Measurements from ENCODE around the gene COL4A5.
"Not testable (repeated sequence)": the region's sequence is repeated elsewhere in the genome, so short reads cannot be mapped to it uniquely, and the experiment has no call there.

COL4A5 gene

DNA sequence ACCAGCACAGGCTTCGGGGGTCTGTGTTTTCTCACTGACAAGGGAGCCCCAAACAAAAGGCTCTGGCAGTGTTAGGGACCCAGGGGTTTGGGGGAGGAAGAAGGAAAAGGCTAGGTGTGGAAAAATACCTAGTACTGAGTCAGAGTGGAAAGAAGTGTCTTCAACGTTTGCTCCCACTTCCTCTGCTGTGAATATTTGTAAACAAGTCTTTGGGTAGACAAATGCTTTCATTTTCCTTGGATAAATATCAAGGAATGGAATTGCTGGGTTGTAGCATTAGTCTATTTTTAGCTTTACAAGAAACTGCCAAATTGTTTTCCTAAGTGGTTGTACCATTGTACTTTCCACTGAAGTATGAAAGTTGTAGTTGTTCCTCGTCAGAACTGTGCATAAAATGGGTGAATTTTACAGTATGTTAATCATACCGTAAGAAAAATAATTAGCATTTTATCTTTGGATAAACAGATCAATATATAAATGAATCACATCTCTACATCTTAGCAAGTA is 17.4 kb downstream of the COL4A5 start:
- DNase-seq: no peak

DNA sequence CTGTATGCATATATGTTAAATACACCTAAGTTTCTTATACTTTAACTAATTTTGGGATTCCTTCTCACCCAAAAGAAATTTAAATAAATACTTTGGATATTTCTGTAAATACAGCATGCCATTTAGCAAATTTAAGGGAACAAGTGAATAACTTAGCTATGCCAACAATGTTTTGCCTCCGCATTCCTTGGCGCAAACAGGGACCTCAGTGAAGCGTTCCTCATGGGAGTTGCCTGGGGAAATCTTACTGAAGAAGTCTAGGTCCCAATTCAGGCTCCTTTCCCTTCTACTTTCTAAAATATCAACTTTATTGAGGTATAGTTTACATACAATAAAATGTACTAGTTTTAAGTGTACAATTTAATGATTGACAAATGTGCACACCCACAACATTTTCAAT is 25.0 kb downstream of the COL4A5 start:
- DNase-seq: no peak

GRCh38 chrX:108468486-108468885 is 28.8 kb downstream of the COL4A5 start:
- no peak for DNase-seq

GRCh38 chrX:108473979-108474378 is 34.3 kb downstream of the COL4A5 start:
- DNase-seq: no peak

DNA sequence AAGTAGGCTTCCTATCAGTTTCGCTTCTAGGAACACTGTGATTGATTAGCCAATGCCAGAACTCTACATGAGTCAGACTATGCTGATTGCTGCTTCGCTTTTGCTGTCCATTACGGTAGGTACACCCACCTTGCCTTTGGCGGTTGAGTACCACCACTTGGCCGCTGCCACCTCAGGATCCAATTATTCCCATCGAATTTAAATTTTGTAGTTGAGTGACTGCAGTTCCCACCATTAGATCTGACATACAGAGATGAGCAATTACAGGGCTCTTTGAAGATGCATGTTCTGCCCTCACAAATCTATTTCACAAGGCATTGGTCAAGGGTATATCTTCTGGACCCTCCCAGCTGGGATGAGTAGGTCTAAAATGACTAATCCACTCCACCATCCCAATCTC is 41.9 kb downstream of the COL4A5 start:
- not testable (repeated sequence) for DNase-seq

GRCh38 chrX:108484251-108484650 is 44.6 kb downstream of the COL4A5 start:
- DNase-seq: no peak

DNA sequence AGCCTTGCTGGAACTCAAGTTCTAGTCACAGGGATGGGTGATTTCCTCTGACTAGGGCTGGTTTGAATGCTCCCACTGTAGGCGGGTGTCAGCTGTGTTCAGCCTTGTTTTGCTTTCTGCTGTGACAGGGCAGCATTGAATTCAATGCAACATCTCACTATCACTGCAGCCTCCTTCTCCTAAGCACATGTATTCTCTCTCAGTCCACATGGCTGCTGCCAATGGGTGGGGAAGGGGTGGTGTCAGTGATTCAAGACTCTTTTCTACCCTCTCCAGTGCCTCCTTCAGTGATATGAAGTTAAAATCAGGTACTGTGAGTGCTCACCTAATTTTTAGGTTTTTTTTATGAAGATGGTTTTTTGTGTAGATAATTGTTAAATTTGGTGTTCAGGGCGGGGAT is 46.3 kb downstream of the COL4A5 start:
- no peak for DNase-seq

GRCh38 chrX:108494406-108495090 is 54.9 kb downstream of the COL4A5 start:
- DNase-seq: no peak

GRCh38 chrX:108511721-108512120 is 72.1 kb downstream of the COL4A5 start:
- no peak for DNase-seq

DNA sequence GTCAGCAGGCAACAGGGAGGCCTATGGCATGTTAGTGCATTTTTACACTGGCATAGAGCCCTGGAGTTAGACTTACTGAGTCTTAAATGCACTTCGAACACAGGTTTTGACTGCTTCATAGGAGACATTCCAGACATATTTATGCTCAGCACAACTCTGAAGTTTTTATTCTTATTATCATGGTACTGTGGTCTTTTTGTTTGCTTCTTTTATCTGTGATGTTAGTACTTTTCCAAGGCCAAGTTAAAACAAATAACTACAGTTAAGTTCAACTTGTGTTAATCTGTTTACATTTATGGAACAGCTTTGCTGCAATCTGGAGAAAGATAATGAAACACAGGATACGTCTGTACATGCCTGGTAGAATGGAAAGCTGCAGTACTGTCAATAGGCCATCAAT is 76.5 kb downstream of the COL4A5 start:
- DNase-seq: no peak

- DNase-seq: no peak
These were observed 88.1 kb downstream of the COL4A5 start for GRCh38 chrX:108527724-108528123.

- DNase-seq: no peak
These were observed 97.4 kb downstream of the COL4A5 start for GRCh38 chrX:108537005-108537404.

DNA sequence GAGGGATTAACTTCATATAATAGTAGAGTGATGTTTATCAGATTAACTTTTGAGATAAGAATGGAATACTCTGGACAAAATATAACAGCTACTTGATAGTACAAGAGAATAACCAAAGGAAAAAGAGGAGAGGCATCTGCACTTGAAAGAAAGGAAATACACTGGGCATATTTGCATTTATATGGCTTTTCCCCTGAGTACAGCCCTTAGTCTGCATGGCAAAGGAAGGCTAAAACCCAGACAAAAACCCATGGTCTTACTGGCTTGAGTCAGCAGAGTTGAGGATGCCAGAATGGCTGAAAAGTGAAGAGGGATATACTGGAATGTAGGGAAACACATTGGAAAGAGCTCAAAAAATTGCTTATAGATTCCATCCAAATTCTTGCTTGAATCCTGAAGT is 101.6 kb downstream of the COL4A5 start:
- DNase-seq: no peak

DNA sequence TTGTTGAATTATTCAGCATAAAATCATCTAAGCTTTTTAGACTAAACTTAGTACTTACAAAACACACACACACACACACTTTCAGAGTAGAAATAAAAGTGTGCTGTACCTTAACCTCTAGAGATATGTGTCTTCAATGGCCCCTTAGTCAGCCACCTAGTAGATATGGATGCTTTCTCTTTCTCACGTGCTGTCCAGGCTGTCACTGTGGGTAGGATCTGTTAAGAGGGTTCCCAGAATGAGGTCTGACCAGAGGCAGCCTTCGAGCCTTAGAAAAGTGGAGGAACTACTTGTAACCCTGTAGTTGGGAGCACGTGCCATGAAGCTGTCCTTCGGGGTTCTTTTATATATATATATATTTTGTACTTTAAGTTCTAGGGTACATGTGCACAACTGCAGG is 117.9 kb downstream of the COL4A5 start:
- DNase-seq: no peak

- DNase-seq: no peak
These were observed 118.6 kb downstream of the COL4A5 start for GRCh38 chrX:108558217-108558616.

DNA sequence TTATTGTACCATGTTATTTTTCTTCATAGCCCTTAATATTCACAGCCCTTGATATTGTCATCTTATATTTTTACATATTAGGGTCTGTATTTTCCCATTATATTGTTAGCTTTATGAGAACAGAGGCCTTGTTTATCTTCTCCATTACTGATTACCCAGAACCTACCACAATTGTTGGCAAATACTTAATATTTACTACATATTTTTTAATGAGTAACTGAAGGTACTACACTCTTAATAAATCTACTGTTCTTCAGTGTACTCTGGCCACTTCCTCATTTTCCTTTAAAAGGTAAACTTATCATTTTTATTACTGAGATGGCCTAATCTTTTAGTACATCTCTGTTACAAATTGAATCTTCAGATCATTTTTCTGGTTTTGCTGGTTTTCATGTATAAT is 133.5 kb downstream of the COL4A5 start:
- DNase-seq: no peak

DNA sequence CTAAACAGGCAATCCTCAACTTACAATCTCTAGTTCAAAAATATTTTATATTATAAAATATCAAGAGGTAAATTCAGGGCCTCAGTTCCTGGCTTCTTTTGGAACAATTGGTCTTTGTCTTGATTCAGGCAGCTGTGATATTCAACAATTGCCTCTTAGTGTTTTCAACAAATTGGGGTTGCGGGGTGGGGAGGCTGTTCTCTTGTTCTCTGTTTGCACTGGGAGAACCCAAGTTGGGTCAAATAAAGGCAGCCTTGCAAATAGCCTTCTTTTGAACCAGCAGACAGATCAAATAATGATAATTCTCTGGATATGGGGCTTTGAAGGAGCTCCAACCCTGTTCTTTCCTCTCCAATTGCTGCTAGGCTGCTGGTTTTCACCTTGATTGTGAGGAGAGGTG is 142.5 kb downstream of the COL4A5 start:
- DNase-seq: no peak

DNA sequence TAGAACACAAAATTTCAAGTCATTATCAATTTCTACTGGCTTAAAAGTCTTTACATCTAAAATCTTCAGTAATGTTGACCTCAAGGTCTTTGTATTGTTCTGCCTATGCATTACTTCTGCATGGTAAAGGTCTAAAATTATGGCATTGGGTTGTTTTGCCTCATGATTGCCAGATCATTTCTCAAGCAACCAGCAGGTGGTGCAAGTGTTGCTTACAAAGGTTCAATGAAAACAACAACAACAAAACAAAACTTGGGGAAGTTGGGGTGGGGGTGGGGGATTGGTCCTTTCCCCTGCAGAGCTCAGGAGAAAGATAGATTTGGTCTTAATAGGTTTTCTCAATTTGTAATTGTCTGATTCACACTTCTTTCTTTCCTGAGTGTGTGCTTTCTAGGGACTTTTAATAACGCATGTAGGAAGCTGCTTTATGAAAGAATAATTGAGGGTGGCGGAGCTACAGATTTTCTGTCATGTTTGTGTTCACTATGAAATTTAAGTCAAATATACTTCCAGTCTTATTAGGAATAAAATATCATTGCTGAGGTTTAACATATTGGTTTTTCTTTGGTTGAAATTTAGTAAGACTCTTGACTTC is 145.1 kb downstream of the COL4A5 start:
- no peak for DNase-seq

GRCh38 chrX:108590496-108590895 is 150.9 kb downstream of the COL4A5 start:
- DNase-seq: no peak

GRCh38 chrX:108601276-108601675 is 161.6 kb downstream of the COL4A5 start:
- no peak for DNase-seq

DNA sequence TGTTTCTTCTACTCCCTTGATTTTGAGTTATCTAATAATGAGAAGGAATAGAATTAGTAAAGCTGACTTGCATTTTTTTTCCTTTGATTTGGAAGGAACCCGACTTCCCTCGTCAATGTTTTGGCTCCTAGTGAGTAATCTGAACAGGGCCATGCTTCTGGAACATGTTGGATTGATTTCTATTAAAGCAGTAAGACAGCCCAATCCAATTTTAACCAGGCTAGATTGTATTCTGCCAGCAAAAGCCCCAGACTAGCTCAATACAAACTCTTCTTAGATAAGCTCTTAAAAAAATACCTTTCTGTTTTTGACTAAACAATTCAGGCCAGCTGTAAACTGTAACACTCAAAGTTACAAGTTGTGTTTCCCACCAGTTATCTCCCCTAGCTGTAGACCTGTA is 170.5 kb downstream of the COL4A5 start:
- DNase-seq: no peak

- no peak for DNase-seq
These were observed 175.0 kb downstream of the COL4A5 start for GRCh38 chrX:108614616-108615015.

DNA sequence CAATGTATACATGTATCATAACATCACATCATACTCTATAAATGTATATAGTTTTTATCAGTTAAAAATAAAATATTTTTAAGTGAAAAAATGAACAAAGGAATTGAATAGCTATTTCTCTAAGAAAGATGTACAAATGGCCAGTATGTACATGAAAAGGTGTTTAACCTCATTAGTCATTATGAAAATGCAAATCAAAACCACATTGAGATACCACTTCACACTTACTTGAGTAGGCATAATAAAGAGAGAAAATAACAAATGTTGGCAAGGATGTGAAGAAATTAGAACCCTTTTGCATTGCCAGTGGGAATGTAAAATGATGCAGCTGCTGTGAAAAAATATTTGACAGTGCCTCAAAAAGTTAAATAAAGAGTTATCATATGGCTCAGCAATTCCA is 201.2 kb downstream of the COL4A5 start:
- DNase-seq: no peak

DNA sequence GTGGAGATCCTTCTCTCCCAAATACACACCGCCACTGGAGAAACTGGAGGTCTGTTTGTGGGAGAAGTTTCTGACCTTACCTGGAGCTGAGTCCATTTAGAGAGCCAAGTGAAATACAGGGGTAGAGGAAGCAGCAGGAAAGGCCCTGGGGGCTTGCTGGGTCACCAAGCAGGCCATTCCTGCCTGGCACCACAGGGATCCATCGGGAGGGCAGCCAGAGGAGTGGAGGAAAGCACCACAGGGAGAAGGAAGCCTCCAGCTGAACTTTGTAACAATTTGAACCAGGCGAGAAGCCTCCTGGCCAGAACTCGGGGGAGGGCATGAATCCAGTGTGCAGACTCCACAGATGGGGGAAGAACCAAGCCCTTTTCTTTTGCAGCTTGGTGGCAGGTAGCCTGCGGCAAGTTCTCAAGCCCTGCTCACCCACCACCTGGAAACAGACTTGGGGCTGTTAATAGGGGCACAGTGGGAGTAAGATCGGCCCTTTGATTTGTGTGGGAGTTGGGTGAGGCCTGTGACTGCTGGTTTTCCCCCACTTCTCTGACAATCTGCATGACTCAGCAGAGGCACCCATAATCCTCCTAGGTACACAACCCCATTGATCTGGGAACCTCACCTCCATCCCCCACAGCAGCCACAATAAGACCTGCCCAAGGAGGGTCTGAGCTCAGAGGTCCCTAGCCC is 202.1 kb downstream of the COL4A5 start:
- DNase-seq: no peak

Data from GF-D8 (cell line).